IPS-20b (cell line): ENCODE measurements around the gene ATP5ME.

Experiments
- H3K27ac ChIP-seq: one replicate; pipeline ENCODE4 v1.5.1; 2013; ENCODE audit warnings: low read length
- H3K27me3 ChIP-seq: 2 replicates; pipeline ENCODE4 v1.6.1; 2013; ENCODE audit warnings: mild to moderate bottlenecking, low read length, inconsistent platforms; ENCODE audit not compliant: insufficient read depth
- H3K36me3 ChIP-seq: 2 replicates; pipeline ENCODE4 v1.6.1; 2013; ENCODE audit warnings: low read depth, mild to moderate bottlenecking, inconsistent platforms, low read length, moderate library complexity; ENCODE audit not compliant: insufficient read depth
- H3K4me1 ChIP-seq: 2 replicates; pipeline ENCODE4 v1.6.1; 2013; ENCODE audit warnings: mild to moderate bottlenecking, control low read depth, inconsistent platforms, low read length, moderate library complexity; ENCODE audit not compliant: insufficient read depth
- H3K4me3 ChIP-seq: 2 replicates; pipeline ENCODE4 v1.5.1; 2013; ENCODE audit warnings: mild to moderate bottlenecking, low read length, inconsistent platforms
- H3K9ac ChIP-seq: 2 replicates; pipeline ENCODE4 v1.6.1; 2013; ENCODE audit warnings: low read depth, mild to moderate bottlenecking, inconsistent platforms, low read length, moderate library complexity
- H3K9me3 ChIP-seq: 2 replicates; pipeline ENCODE4 v1.6.1; 2013; ENCODE audit warnings: mild to moderate bottlenecking, low read depth, low read length, inconsistent platforms; ENCODE audit not compliant: insufficient read depth

The ATP5ME gene

DNA sequence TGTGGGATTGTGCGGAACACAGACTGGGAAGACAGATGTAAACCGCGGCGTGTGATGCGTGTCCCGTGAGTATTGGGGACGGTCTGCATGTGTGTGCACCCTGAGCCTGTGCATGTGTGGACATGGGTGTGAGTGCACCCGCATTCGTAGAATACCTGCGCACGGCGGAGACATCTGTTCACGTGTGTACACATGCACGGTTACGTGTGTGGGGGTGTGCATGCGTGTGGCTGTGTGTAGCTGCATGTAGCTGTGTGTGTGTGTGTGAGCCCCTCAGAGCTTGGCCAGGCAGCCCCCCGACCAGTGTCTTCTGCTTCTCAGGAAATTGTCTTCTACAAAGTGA, 19.6 kb downstream of the ATP5ME start:
- no peaks in the 10 kb centered on the region for H3K9me3 ChIP-seq
- H3K27me3 ChIP-seq: peaks cover 8% of the 10 kb centered on the region; the same call in 1 of the 2 replicates
- no peaks in the 10 kb centered on the region for H3K36me3 ChIP-seq
- no peak overlapping the region for H3K4me3 ChIP-seq
- no peak overlapping the region for H3K27ac ChIP-seq
- H3K4me1 ChIP-seq: no peaks in the 10 kb centered on the region
- no peak overlapping the region for H3K9ac ChIP-seq

DNA sequence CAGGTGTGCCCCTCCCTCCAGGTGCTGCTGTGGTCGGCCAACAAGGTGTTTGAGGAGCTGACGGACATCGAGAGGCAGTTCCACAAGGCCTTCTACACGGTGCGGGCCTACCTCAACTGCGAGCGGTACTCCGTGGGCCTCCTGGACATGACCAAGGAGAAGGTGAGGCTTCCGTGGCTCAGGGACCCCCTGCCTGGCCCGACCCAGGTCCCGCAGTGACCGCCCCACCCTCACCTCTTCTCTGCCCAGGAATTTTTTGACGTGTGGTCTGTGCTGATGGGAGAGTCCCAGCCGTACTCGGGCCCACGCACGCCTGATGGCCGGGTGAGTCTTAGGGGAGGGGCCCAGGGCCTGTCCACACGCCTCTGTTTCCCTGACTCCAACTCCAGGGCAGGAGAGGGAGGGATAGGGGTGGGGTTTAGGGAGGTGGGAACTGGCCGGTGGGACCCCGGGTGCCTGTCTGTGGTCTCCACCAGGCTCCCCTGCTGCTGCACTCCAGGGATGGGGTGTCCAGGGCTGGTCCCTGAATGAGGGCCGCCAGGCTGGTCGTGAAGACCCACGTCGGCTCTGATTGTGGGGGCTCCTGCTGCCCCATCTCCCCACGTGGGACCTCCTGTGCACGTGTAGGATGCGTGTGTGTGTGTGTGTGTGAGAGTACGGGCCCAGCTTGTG, 20.1 kb downstream of the ATP5ME start:
- H3K4me1 ChIP-seq: no peaks in the 10 kb centered on the region
- H3K9me3 ChIP-seq: no peaks in the 10 kb centered on the region
- H3K27ac ChIP-seq: no peak overlapping the region
- H3K27me3 ChIP-seq: peaks cover 8% of the 10 kb centered on the region; the same call in 1 of the 2 replicates
- no peak overlapping the region for H3K4me3 ChIP-seq
- H3K36me3 ChIP-seq: no peaks in the 10 kb centered on the region
- no peak overlapping the region for H3K9ac ChIP-seq

DNA sequence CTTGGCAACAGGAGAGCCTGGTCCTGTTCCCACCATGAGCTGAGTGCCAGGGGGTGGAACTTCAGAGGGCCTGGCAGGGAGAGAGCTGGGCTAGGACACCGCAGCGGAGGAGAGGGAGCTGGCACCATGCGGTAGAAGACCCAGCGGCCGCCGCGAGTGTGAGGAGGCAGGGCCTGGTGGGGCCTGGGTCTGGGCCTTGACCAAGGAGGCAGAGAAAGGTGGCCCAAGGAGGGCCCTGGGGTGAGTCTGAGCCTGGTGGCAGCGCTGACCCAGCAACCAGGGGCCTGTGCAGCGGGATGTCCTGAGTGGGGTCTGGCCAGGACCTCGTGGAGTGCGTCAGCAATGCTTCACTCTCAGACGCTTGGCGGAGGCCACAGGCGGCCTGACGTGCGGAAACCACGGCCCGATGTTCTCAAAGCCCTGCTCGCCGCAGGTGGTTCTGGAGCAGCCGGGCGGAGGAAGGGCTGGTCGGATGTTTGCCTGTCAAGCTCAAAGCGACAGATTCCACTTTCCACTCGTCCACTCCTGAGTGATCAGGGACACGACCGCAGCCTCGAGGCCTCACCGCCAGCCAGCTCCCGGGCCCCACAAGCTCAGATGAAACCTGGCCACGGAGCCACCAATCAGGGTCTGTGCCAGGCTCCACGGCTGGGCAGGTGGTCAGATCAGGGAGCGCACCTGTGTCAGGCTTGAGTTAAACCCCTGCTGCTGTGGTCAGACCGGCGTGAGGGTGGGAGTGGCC, 20.8 kb downstream of the ATP5ME start:
- Histone ChIP-seq H3K36me3 (no peaks in the 10 kb centered on the region), H3K9ac (no peak overlapping the region), H3K4me3 (no peak overlapping the region), H3K27ac (no peak overlapping the region), H3K4me1 (no peaks in the 10 kb centered on the region), H3K27me3 (peaks cover 8% of the 10 kb centered on the region; the same call in 1 of the 2 replicates), H3K9me3 (no peaks in the 10 kb centered on the region)

DNA sequence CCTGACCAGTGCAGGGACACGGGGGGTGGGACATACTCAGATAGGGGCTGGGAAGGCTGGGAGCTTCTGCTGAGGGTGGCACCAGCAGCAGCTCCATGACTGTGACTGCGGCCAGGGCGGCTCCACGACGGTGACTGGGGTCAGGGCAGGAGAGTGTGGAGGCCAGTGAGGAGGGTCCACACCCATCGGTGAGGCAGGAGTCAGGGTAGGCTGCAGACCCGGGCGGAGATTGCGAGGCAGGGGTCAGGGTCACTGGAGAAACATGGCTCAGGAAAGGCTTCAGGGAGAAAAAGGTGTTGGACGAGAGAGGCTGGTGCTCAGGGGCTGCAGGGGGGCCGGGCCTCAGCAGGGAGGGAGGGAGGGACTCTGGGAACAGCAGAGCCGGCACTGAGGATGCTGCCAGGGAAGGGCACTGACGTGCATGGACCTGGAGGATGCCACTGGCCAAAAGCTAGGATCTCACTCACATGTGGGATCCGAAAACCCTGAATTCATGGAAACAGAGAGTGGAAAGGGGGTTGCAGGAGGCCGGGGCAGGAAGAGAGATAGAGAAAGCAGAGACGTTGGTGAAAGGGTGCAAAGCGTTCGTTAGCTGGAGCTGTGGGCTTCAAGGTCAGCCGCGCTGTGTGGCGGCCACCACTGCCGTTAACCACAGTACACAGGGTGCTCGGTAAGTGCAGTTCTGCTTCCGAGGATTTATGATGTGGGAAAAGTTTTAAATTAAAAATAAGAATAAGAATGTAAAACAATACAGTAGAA, 22.0 kb downstream of the ATP5ME start:
- Histone ChIP-seq H3K36me3 (no peaks in the 10 kb centered on the region), H3K9ac (no peak overlapping the region), H3K27me3 (peaks cover 8% of the 10 kb centered on the region; the same call in 1 of the 2 replicates), H3K27ac (no peak overlapping the region), H3K9me3 (no peaks in the 10 kb centered on the region), H3K4me1 (no peaks in the 10 kb centered on the region), H3K4me3 (no peak overlapping the region)

DNA sequence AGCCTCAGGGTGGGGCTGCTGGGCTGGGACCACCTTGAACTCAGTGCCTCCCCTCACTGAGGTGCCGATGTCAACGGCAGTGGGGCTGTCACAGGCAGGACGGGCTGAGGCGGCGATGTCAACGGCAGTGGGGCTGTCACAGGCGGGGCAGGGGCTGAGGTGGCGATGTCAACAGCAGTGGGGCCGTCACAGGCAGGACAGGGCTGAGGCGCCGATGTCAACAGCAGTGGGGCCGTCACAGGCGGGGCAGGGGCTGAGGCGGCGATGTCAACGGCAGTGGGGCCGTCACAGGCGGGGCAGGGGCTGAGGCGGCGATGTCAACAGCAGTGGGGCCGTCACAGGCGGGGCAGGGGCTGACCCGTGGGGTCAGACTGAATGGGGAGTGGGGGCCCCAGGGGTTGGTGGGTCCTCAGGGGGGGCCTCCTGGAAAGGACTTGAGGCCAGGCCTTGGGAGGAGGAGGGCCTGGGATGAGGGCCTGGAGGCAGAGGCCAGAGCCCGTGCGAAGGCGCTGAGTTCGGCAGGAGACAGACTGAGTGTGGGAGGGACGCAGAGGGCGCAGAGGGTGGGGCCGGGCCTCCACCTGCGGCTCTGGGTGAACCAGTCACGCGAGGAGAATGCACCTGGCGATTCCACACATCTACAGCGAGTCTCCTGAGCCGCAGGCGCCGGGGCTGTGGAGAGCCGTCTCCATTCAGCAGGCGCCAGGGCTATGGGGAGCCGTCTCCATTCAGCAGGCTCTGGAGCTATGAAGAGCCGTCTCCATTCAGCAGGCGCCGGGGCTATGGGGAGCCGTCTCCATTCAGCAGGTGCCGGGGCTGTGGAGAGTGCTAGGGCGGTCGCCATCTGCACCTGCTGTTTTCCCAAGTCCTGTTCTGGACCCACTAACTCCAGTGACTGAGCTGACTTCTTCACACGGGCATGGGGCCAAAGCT, 22.9 kb downstream of the ATP5ME start:
- Histone ChIP-seq H3K27ac (no peak overlapping the region), H3K9ac (no peak overlapping the region), H3K4me3 (no peak overlapping the region), H3K4me1 (no peaks in the 10 kb centered on the region), H3K36me3 (no peaks in the 10 kb centered on the region), H3K27me3 (peaks cover 8% of the 10 kb centered on the region; the same call in 1 of the 2 replicates), H3K9me3 (no peaks in the 10 kb centered on the region)

DNA sequence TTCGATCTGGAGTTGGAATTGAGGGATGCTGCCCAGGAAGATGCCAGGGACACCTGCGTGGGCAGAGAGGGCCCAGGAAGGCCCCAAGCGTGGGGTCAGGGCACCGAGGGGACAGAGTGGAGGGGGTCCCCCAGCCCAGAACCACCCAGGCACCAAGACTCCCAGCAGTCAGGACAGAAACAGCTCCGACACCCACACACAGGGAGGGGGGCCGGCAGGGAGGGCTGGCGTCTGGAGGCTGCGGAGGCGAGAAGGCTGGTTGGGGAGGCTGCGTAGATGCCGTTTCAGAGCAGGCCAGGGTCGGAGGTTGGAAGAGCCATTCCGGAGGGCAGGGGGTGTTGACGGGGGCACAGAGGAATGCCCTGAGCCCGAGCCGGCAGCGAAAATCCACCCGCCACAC, 23.6 kb downstream of the ATP5ME start:
- no peak overlapping the region for H3K9ac ChIP-seq
- H3K27ac ChIP-seq: no peak overlapping the region
- H3K36me3 ChIP-seq: no peaks in the 10 kb centered on the region
- no peaks in the 10 kb centered on the region for H3K4me1 ChIP-seq
- peaks cover 8% of the 10 kb centered on the region; the same call in 1 of the 2 replicates for H3K27me3 ChIP-seq
- H3K4me3 ChIP-seq: no peak overlapping the region
- H3K9me3 ChIP-seq: no peaks in the 10 kb centered on the region

DNA sequence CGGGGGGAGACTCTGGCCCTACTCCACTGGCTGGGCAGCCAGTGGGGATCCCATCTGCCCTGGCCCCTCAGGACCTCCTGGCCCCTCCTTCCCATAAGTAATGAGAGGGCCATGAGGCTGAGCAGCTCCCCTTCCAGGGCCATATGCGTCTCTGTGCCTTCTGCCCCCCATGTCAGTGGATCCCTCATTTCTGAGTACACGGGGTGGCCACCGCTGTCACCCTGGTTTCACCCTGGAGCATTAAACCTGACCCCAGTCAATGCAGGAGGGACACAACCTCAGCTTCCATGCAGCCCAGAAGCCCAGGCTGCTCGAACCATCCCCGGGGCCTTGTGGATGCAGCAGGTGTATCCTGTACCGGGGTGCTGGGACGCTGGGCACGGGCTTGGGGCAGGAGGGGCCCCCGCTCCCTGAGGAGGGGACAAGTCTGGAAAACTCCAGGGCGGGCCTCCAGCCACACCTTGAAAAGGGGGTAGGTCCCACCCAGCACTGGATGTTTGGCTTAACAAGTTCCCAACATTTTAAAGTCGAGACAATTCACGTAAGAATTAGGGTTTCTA, 24.2 kb downstream of the ATP5ME start:
- H3K9me3 ChIP-seq: no peaks in the 10 kb centered on the region
- H3K27ac ChIP-seq: no peak overlapping the region
- H3K9ac ChIP-seq: no peak overlapping the region
- H3K36me3 ChIP-seq: no peaks in the 10 kb centered on the region
- no peaks in the 10 kb centered on the region for H3K4me1 ChIP-seq
- peaks cover 8% of the 10 kb centered on the region; the same call in 1 of the 2 replicates for H3K27me3 ChIP-seq
- H3K4me3 ChIP-seq: no peak overlapping the region

DNA sequence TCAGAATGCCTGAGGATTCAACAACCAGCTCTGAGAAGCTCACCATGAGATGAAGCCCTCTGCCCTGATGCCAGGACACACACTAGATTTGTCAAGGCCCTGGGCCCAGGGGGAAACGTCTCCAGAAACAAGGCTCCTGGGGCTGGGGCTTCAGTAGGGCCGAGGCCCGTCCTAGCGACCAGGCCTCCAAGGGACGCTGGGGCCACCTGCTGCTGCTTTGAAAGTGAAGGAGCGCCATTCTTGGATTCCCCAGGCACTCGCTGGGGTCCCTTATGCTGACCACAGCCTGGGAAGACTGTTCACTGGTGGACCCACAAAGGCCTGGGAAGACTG, 24.8 kb downstream of the ATP5ME start:
- Histone ChIP-seq H3K27me3 (peaks cover 8% of the 10 kb centered on the region; the same call in 1 of the 2 replicates), H3K36me3 (no peaks in the 10 kb centered on the region), H3K27ac (no peak overlapping the region), H3K4me3 (no peak overlapping the region), H3K9me3 (no peaks in the 10 kb centered on the region), H3K4me1 (no peaks in the 10 kb centered on the region), H3K9ac (no peak overlapping the region)

DNA sequence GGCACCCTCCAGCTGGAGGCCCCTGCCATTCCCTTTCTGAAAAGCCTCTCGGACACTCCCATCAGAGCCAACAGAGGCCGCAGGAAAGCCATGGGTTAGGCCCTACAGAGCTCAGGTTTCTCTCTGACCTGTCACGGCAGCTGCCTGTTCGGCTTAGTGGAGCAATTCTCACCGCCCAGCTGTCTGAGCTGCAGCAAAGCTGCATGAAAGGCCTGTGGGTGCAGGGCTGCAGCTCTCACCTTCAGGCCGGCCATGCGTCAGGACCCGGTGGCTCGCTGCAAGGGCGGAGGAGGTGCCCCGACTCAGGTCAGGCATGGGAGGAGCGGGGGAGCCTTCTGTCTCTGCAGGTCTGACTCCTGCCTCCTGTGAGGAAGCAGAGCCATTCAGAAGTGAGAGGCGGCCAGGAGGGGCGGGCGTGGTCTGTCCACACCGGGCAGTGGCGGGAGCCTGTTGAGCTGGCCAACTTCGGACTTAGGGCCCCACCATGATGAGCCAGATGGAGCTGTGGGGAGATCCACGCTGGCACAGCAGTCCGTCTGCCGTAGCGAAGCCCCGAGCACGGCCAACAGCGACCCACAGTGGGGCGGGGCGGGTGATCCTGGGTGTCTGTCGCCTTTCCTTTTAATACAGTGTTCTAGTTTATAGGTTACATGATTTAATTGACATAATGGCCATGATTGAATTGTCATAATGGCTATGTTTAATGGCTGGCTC, 25.3 kb downstream of the ATP5ME start:
- Histone ChIP-seq H3K27ac (no peak overlapping the region), H3K9me3 (no peaks in the 10 kb centered on the region), H3K4me1 (no peaks in the 10 kb centered on the region), H3K36me3 (no peaks in the 10 kb centered on the region), H3K9ac (no peak overlapping the region), H3K4me3 (no peak overlapping the region), H3K27me3 (peaks cover 8% of the 10 kb centered on the region; the same call in 1 of the 2 replicates)

DNA sequence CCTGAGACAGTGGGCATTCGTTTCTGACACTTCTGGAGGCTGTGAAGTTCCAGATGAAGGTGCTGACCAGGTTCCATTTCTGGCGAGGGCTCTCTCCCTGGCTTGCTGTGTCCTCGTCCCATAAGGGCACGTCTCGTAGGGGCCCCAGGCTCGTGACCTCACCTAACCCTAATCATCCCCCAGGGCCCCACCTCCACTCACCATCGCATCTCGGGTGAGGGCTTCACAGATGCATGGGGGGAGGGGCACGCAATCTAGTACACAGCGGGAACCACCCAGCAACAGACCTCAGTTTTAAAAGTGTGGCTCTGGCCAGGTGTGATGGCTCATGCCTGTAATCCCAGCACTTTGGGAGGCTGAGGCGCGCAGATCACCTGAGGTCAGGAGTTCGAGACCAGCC, 26.6 kb downstream of the ATP5ME start:
- no peak overlapping the region for H3K9ac ChIP-seq
- no peaks in the 10 kb centered on the region for H3K9me3 ChIP-seq
- peaks cover 1% of the 10 kb centered on the region; the same call in 1 of the 2 replicates for H3K27me3 ChIP-seq
- H3K4me3 ChIP-seq: no peak overlapping the region
- H3K4me1 ChIP-seq: no peaks in the 10 kb centered on the region
- H3K27ac ChIP-seq: no peak overlapping the region
- no peaks in the 10 kb centered on the region for H3K36me3 ChIP-seq
